K562 (cell line): Measurements from ENCODE around the gene HSD17B3. TPM values are rescaled to one million over a fixed set of nuclear protein-coding genes. Genes with fewer than 3 reads are reported as not detected.
A peak's percentile ranks its signal among the peaks of the same experiment; 100 is the strongest.

Experiments
- ATAC-seq: fragments of 200-7000 bp; cut with Tn5 transposase; 3 replicates; pipeline ENCODE4 v1.9.1; 2020; ENCODE audit warnings: moderate library complexity
- BruUV-seq: library from RNA; stranded (reverse); fragments of 400-500 nt; replicated peaks from 2 replicates; lab custom pipeline; 2021; lab: Mats Ljungman, UMichigan
- CTCF ChIA-PET: fragments of 300-600 bp; formaldehyde crosslinking; extraction: SDS; loops from one replicate; lab custom pipeline; 2021; ENCODE audit warnings: low intra/inter-chr PET ratio; lab: Yijun Ruan, JAX
- POLR2A ChIA-PET: fragments of 300-600, 350-650 bp; sonication (Branson Sonifier 250); formaldehyde crosslinking; extraction: SDS; loops from one replicate; lab custom pipeline; 2021; ENCODE audit warnings: antibody characterized with exemption, inconsistent platforms; lab: Yijun Ruan, JAX
- DNase-seq, 4 experiments: peaks; one replicate each; pipeline versions ENCODE4 v3.0.0 to v3.0.0-alpha.2; 2011 to 2018; ENCODE audit warnings: low spot score in 3 of 4, mixed read lengths in 3 of 4; ENCODE audit errors: extremely low read depth in 1 of 4
- FAIRE-seq: peaks from 2 replicates; lab custom pipeline; 2011; peaks lifted over from hg19 to GRCh38; lab: Jason Lieb, UNC
- H2AFZ ChIP-seq: 2 replicates; pipeline ENCODE4 v1.6.0; 2011; ENCODE audit warnings: low read depth, low read length, control low read depth, inconsistent platforms
- H3K27ac ChIP-seq: fragments of 200-600 bp; 3 replicates; pipeline ENCODE4 v1.8.0; 2011; ENCODE audit warnings: low read depth, mild to moderate bottlenecking, control low read depth, inconsistent platforms, low read length, moderate library complexity, mixed read lengths; ENCODE audit errors: extremely low read depth
- H3K27me3 ChIP-seq, 2 experiments: fragments of 300-600 bp in 1 of 2; 2 replicates in 1 of 2; 3 replicates in 1 of 2; pipeline versions ENCODE4 v1.6.0 to v1.8.0; 2011; ENCODE audit warnings: inconsistent platforms in 2 of 2, low read length in 2 of 2, mild to moderate bottlenecking in 1 of 2, mixed read lengths in 1 of 2, moderate library complexity in 1 of 2; ENCODE audit not compliant: control insufficient read depth in 2 of 2, insufficient read depth in 2 of 2
- H3K36me3 ChIP-seq: fragments of 300-600 bp; 3 replicates; pipeline ENCODE4 v1.8.0; 2011; ENCODE audit warnings: mild to moderate bottlenecking, low read length, inconsistent platforms; ENCODE audit not compliant: control insufficient read depth, insufficient read depth
- H3K4me1 ChIP-seq, 2 experiments: fragments of 200-600 bp in 1 of 2; replicated peaks in 1 of 2; 2 replicates in 1 of 2; 3 replicates in 1 of 2; pipeline versions ENCODE4 v1.5.1 to v1.8.0; 2011; ENCODE audit warnings: inconsistent platforms in 2 of 2, low read length in 2 of 2, mild to moderate bottlenecking in 1 of 2, mixed read lengths in 1 of 2, moderate library complexity in 1 of 2; ENCODE audit not compliant: control insufficient read depth in 2 of 2, insufficient read depth in 2 of 2
- H3K4me2 ChIP-seq: 2 replicates; pipeline ENCODE4 v1.6.1; 2011; ENCODE audit warnings: low read length, control low read depth, inconsistent platforms, mixed read lengths; ENCODE audit not compliant: insufficient read depth
- H3K4me3 ChIP-seq: fragments of 200-600 bp; sonication (generic), shearing (Covaris generic); 2 replicates; pipeline ENCODE4 v1.5.1; 2016; ENCODE audit warnings: control low read depth, inconsistent platforms
- H3K79me2 ChIP-seq: fragments of 200-600 bp; 3 replicates; pipeline ENCODE4 v1.8.0; 2011; ENCODE audit warnings: low read length, inconsistent platforms; ENCODE audit not compliant: control insufficient read depth, insufficient read depth
- H3K9ac ChIP-seq, 2 experiments: 2 replicates each; pipeline versions ENCODE4 v1.6.0 to v1.6.1; 2011; ENCODE audit warnings: low read depth in 2 of 2, low read length in 2 of 2, control low read depth in 1 of 2, inconsistent platforms in 1 of 2, mild to moderate bottlenecking in 1 of 2, mixed read lengths in 1 of 2; ENCODE audit not compliant: insufficient read depth in 1 of 2
- H3K9me1 ChIP-seq: one replicate; pipeline ENCODE4 v1.6.0; 2011; ENCODE audit warnings: inconsistent platforms, mild to moderate bottlenecking, low read length, moderate library complexity; ENCODE audit not compliant: control insufficient read depth, insufficient read depth
- H3K9me3 ChIP-seq: replicated peaks from 2 replicates; pipeline ENCODE4 v1.5.1; 2011; ENCODE audit warnings: low read depth, low read length, inconsistent platforms; ENCODE audit not compliant: control insufficient read depth, insufficient read depth
- H4K20me1 ChIP-seq: replicated peaks from 2 replicates; pipeline ENCODE4 v1.6.1; 2011; ENCODE audit warnings: low read length, inconsistent platforms, mixed read lengths; ENCODE audit not compliant: control insufficient read depth, insufficient read depth
- BHLHE40 ChIP-seq: IDR thresholded peaks from 2 replicates; pipeline ENCODE4 v1.6.1; 2011; ENCODE audit warnings: low read length, improper control_type of control experiment
- CHAMP1 ChIP-seq: fragments of 450-650 bp; IDR thresholded peaks from 2 replicates; pipeline ENCODE4 v1.6.1; 2016; ENCODE audit warnings: mild to moderate bottlenecking
- DPF2 ChIP-seq: fragments of 450-650 bp; IDR thresholded peaks from 2 replicates; pipeline ENCODE4 v1.6.1; 2016
- FOSL1 ChIP-seq: fragments of 200-800 bp; sonication (Bioruptor generic); conservative IDR thresholded peaks from 2 replicates; pipeline ENCODE4 v1.6.1; 2016; ENCODE audit warnings: missing genetic modification characterization, missing compliant biosample characterization
- JUND ChIP-seq, 2 experiments: IDR thresholded peaks; 2 replicates in 1 of 2; 3 replicates in 1 of 2; pipeline ENCODE4 v1.6.1; 2011; ENCODE audit warnings: borderline replicate concordance in 2 of 2, low read depth in 2 of 2, low read length in 2 of 2, improper control_type of control experiment in 1 of 2, missing biosample characterization in 1 of 2, missing genetic modification characterization in 1 of 2, missing genetic modification reagents in 1 of 2
- KLF1 ChIP-seq: fragments of 450-650 bp; IDR thresholded peaks from 2 replicates; pipeline ENCODE4 v1.6.1; 2016; ENCODE audit warnings: missing genetic modification characterization, missing compliant biosample characterization
- MEIS2 ChIP-seq: fragments of 450-650 bp; IDR thresholded peaks from 2 replicates; pipeline ENCODE4 v1.6.1; 2014; ENCODE audit warnings: mild to moderate bottlenecking; ENCODE audit not compliant: partially characterized antibody
- NFE2 ChIP-seq: IDR thresholded peaks from 2 replicates; pipeline ENCODE4 v1.6.1; 2014; ENCODE audit warnings: antibody characterized with exemption, low read depth
- NR2C1 ChIP-seq, 2 experiments: fragments of 450-650 bp; IDR thresholded peaks; 2 replicates each; pipeline ENCODE4 v1.6.1; 2017; ENCODE audit warnings: mild to moderate bottlenecking in 2 of 2, antibody characterized with exemption in 1 of 2, inconsistent platforms in 1 of 2, missing compliant biosample characterization in 1 of 2, missing genetic modification characterization in 1 of 2
- ZNF384 ChIP-seq: IDR thresholded peaks from 2 replicates; pipeline ENCODE4 v1.6.1; 2012; ENCODE audit warnings: low read depth, low read length, improper control_type of control experiment
- WGBS: fragments of 100-300 bp; shearing (Covaris generic); methylation state at CpG from one replicate; pipeline ENCODE4 v1.1.6; 2016; ENCODE audit warnings: low coverage, mixed read lengths; ENCODE audit not compliant: insufficient coverage; ENCODE audit errors: missing lambda C conversion rate; 5-methylcytosine and 5-hydroxymethylcytosine counted together
- in situ Hi-C: fragments of 300-500 bp; cut with MboI; formaldehyde crosslinking; loops from 4 replicates; pipeline ENCODE4 v1.15.0; 2018; ENCODE audit warnings: inconsistent platforms, mixed read lengths
- intact Hi-C: fragments of 100-400 bp; cut with micrococcal nuclease; formaldehyde crosslinking; loops from 2 replicates; pipeline ENCODE4 v1.14.2; 2022
- polyA plus RNA-seq, 8 experiments: library from polyadenylated mRNA; depleted of rRNA in 4 of 8; stranded (reverse) in 5 of 8; unstranded in 3 of 8; fragments of >200 nt; fragmentation: Nextera tagmentation in 2 of 8; fragmentation: Illumina TruSeq in 1 of 8; extraction: Ambion mirVana in 2 of 8; extraction: Trizol in 1 of 8; gene quantifications; 2 replicates each; pipeline versions ENCODE4 v1.2.1 to v1.2.3, GENCODE V29; 2011 to 2014; ENCODE audit warnings: inconsistent platforms in 1 of 8, missing spikeins in 1 of 8
- total RNA-seq, 7 experiments: library from RNA; depleted of rRNA in 6 of 7; stranded (reverse); fragments of >200 nt in 6 of 7; fragmentation: Illumina TruSeq in 2 of 7; extraction: Trizol in 2 of 7; gene quantifications; 2 replicates each; pipeline versions ENCODE4 v1.2.1 to v1.2.3, GENCODE V29; 2011 to 2021; ENCODE audit warnings: low replicate concordance in 1 of 7
- TF ChIP-seq, protein P1 (sequence below): sonication (generic); formaldehyde crosslinking; IDR thresholded peaks from 2 replicates; pipeline ENCODE4 v1.5.0; 2020; ENCODE audit warnings: missing genetic modification reagents
- TF ChIP-seq, protein P2 (sequence below), 2 experiments: IDR thresholded peaks in 1 of 2; conservative IDR thresholded peaks in 1 of 2; 2 replicates each; pipeline ENCODE4 v1.6.1; 2016; ENCODE audit warnings: low read depth in 2 of 2, mild to moderate bottlenecking in 1 of 2, missing compliant biosample characterization in 1 of 2, missing genetic modification characterization in 1 of 2, moderate library complexity in 1 of 2
- TF ChIP-seq, protein P3 (sequence below): sonication (generic); formaldehyde crosslinking; IDR thresholded peaks from 2 replicates; pipeline ENCODE4 v1.9.0; 2022; ENCODE audit warnings: mild to moderate bottlenecking, missing genetic modification reagents

Gene HSD17B3
- total and polyA plus RNA-seq, 9 of the 15 experiments (the other 6 are each of a cell fraction or from before 2014, with no cell fraction given), result not detected

GRCh38 chr9:96344458-96345180 is 42.6 kb upstream of the HSD17B3 start:
- Histone ChIP-seq H3K9ac (no peak overlapping the region), H3K4me1 (peaks cover 5 to 12% of the 10 kb centered on the region in 2 experiments), H3K9me1 (no peaks in the 10 kb centered on the region), H3K9me3 (no peaks in the 10 kb centered on the region; the same call in none of the 2 replicates), H2AFZ (no peak overlapping the region), H3K27me3 (0 out of 5 replicates have a peak, but pooled peaks cover 0 to 5% of the 10 kb centered on the region in 2 experiments), H3K4me3 (no peak overlapping the region), H3K79me2 (no peaks in the 10 kb centered on the region), H3K36me3 (no peaks in the 10 kb centered on the region), H3K4me2 (no peak overlapping the region), H4K20me1 (no peaks in the 10 kb centered on the region), H3K27ac (no peak overlapping the region; the same call in 2 of the 3 replicates)
- ATAC-seq, result peak; percentile 77
- in situ Hi-C loops, result no loop called here
- POLR2A ChIA-PET, result interaction anchor here (0.6 to 1.0 kb wide), 2 partner anchors 23 to 79 kb away, joined by 3 to 5 read pairs; no protein-coding TSS in a partner anchor
- WGBS, result 52% methylated on average over 4 of the region's 6 CpGs
- CTCF ChIA-PET, result no interaction called here
- BruUV-seq, result no TSS peak
- FAIRE-seq, result peak; percentile 74
- peak; percentile 71 to 81 (median 75) for DNase-seq
- intact Hi-C loops, result loop anchor here (5.0 kb wide), 1 partner anchor 73 kb away; the partner anchor contains the start of gene ZNF367
- TF ChIP-seq BHLHE40 (peak; percentile 62), ZNF384 (peak; percentile 88), JUND (IDR thresholded peaks at IDR 0.05; ENCODE audit: borderline replicate concordance, low read depth, low read length) (peak; percentile 66), JUND (tag; IDR thresholded peaks at IDR 0.05; ENCODE audit: borderline replicate concordance, low read depth, low read length) (peak; percentile 23; the same call in 1 of the 3 replicates), NFE2 (peak; percentile 34), MEIS2 (peak; percentile 62), NR2C1 (IDR thresholded peaks at IDR 0.05) (peak; percentile 65), NR2C1 (tag; IDR thresholded peaks at IDR 0.05) (peak; percentile 74), FOSL1 (tag) (peak; percentile 67), KLF1 (tag) (no peak), DPF2 (peak; percentile 40; the same call in 1 of the 2 replicates), CHAMP1 (no peak)
- TF ChIP-seq, protein P1, sequence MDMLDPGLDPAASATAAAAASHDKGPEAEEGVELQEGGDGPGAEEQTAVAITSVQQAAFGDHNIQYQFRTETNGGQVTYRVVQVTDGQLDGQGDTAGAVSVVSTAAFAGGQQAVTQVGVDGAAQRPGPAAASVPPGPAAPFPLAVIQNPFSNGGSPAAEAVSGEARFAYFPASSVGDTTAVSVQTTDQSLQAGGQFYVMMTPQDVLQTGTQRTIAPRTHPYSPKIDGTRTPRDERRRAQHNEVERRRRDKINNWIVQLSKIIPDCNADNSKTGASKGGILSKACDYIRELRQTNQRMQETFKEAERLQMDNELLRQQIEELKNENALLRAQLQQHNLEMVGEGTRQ (CRISPR knock-in tag), result peak; percentile 71
- TF ChIP-seq, protein P2, sequence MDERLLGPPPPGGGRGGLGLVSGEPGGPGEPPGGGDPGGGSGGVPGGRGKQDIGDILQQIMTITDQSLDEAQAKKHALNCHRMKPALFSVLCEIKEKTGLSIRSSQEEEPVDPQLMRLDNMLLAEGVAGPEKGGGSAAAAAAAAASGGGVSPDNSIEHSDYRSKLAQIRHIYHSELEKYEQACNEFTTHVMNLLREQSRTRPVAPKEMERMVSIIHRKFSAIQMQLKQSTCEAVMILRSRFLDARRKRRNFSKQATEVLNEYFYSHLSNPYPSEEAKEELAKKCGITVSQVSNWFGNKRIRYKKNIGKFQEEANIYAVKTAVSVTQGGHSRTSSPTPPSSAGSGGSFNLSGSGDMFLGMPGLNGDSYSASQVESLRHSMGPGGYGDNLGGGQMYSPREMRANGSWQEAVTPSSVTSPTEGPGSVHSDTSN (CRISPR knock-in tag; IDR thresholded peaks at IDR 0.05; ENCODE audit: low read depth), result no peak
- TF ChIP-seq, protein P2 (tag; conservative IDR thresholded peaks at IDR 0.05; ENCODE audit: low read depth), result peak; percentile 29; the same call in 1 of the 2 replicates
- TF ChIP-seq, protein P3, sequence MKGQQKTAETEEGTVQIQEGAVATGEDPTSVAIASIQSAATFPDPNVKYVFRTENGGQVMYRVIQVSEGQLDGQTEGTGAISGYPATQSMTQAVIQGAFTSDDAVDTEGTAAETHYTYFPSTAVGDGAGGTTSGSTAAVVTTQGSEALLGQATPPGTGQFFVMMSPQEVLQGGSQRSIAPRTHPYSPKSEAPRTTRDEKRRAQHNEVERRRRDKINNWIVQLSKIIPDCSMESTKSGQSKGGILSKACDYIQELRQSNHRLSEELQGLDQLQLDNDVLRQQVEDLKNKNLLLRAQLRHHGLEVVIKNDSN, result peak; percentile 65
